Renal cortical epithelial cell (primary cell): ENCODE measurements around the gene ENTPD2. TPM values are rescaled to one million over a fixed set of nuclear protein-coding genes. Genes with fewer than 3 reads are reported as not detected.

Source experiments
- total RNA-seq: library from RNA; depleted of rRNA; stranded (reverse); fragments of >200 nt; gene quantifications from 2 replicates; pipeline ENCODE4 v1.2.3, GENCODE V29; 2014

The ENTPD2 gene
- total RNA-seq, 1 donor from 2014 or later: 0.35 TPM

Other genes starting within 250 kb of the ENTPD2 start
- gene RABL6, start 246.1 kb downstream of the ENTPD2 start, total RNA-seq: 51.1 and 61.0 TPM in 2 replicates
- 0.35 and 1.8 TPM in 2 replicates for gene AJM1, start 211.6 kb downstream of the ENTPD2 start, total RNA-seq
- gene PHPT1, start 204.7 kb downstream of the ENTPD2 start, total RNA-seq: 81.7 and 82.1 TPM in 2 replicates
- gene MAMDC4, start 201.7 kb downstream of the ENTPD2 start, total RNA-seq: 0.87 and 6.8 TPM in 2 replicates
- gene EDF1, start 187.8 kb downstream of the ENTPD2 start, total RNA-seq: 372 and 398 TPM in 2 replicates
- gene TRAF2, start 167.5 kb downstream of the ENTPD2 start, total RNA-seq: 16.3 and 21.9 TPM in 2 replicates
- gene FBXW5, start 109.3 kb downstream of the ENTPD2 start, total RNA-seq: 195 and 249 TPM in 2 replicates
- gene C8G, start 108.8 kb downstream of the ENTPD2 start, total RNA-seq: 0.10 and 1.7 TPM in 2 replicates
- gene LCN12, start 101.8 kb downstream of the ENTPD2 start, total RNA-seq: 0.40 TPM in 1 of 2 replicates, not detected in the other
- gene PTGDS, start 76.6 kb downstream of the ENTPD2 start, total RNA-seq: 0.45 TPM in 1 of 2 replicates, not detected in the other
- gene LCNL1, start 71.1 kb downstream of the ENTPD2 start, total RNA-seq: not detected in 2 replicates
- 13.6 and 26.9 TPM in 2 replicates for gene PAXX, start 61.6 kb downstream of the ENTPD2 start, total RNA-seq
- gene CLIC3, start 57.5 kb downstream of the ENTPD2 start, total RNA-seq: 0.85 and 1.9 TPM in 2 replicates
- 7.5 and 53.0 TPM in 2 replicates for gene ABCA2, start 25.8 kb downstream of the ENTPD2 start, total RNA-seq
- not detected in 2 replicates for gene FUT7, start 22.0 kb downstream of the ENTPD2 start, total RNA-seq
- 7.1 and 21.6 TPM in 2 replicates for gene NPDC1, start 7.9 kb downstream of the ENTPD2 start, total RNA-seq
- gene SAPCD2, start 16.5 kb upstream of the ENTPD2 start, total RNA-seq: 0.99 and 12.0 TPM in 2 replicates
- 6.4 and 7.1 TPM in 2 replicates for gene UAP1L1, start 23.5 kb upstream of the ENTPD2 start, total RNA-seq
- 67.6 and 71.4 TPM in 2 replicates for gene MAN1B1, start 32.9 kb upstream of the ENTPD2 start, total RNA-seq
- gene DPP7, start 60.7 kb upstream of the ENTPD2 start, total RNA-seq: 42.3 and 70.2 TPM in 2 replicates
- gene GRIN1, start 85.1 kb upstream of the ENTPD2 start, total RNA-seq: 0.30 TPM in 1 of 2 replicates, not detected in the other
- gene LRRC26, start 116.0 kb upstream of the ENTPD2 start, total RNA-seq: not detected in 2 replicates
- gene TMEM210, start 118.0 kb upstream of the ENTPD2 start, total RNA-seq: not detected in 2 replicates
- gene ANAPC2, start 134.5 kb upstream of the ENTPD2 start, total RNA-seq: 10.4 and 28.9 TPM in 2 replicates
- 45.5 and 76.2 TPM in 2 replicates for gene SSNA1, start 134.6 kb upstream of the ENTPD2 start, total RNA-seq
- 4.5 and 10.6 TPM in 2 replicates for gene TPRN, start 146.7 kb upstream of the ENTPD2 start, total RNA-seq
- 30.2 and 42.8 TPM in 2 replicates for gene TMEM203, start 151.6 kb upstream of the ENTPD2 start, total RNA-seq
- 2.3 and 6.2 TPM in 2 replicates for gene NDOR1, start 151.6 kb upstream of the ENTPD2 start, total RNA-seq
- gene RNF208, start 168.2 kb upstream of the ENTPD2 start, total RNA-seq: 1.2 TPM in 1 of 2 replicates, not detected in the other
- gene CYSRT1, start 171.1 kb upstream of the ENTPD2 start, total RNA-seq: 0.20 and 0.87 TPM in 2 replicates
- 0.15 and 0.52 TPM in 2 replicates for gene RNF224, start 173.4 kb upstream of the ENTPD2 start, total RNA-seq
- not detected in 2 replicates for gene SLC34A3, start 176.8 kb upstream of the ENTPD2 start, total RNA-seq
- 153 and 288 TPM in 2 replicates for gene TUBB4B, start 187.2 kb upstream of the ENTPD2 start, total RNA-seq
- not detected in 2 replicates for gene STPG3, start 197.2 kb upstream of the ENTPD2 start, total RNA-seq
- 55.4 and 62.2 TPM in 2 replicates for gene NELFB, start 201.3 kb upstream of the ENTPD2 start, total RNA-seq
- gene TOR4A, start 223.7 kb upstream of the ENTPD2 start, total RNA-seq: 36.3 and 42.1 TPM in 2 replicates
- 0.55 and 1.0 TPM in 2 replicates for gene NRARP, start 248.2 kb upstream of the ENTPD2 start, total RNA-seq